ENCODE results near the gene PITPNM3.

- no peak for TF ChIP-seq CTCF (conservative IDR thresholded peaks at IDR 0.05 in 1 of 2, IDR thresholded peaks at IDR 0.05 in 1 of 2; ENCODE audit: extremely low read depth in 1 of 2, insufficient read depth in 1 of 2, low read depth in 1 of 2, low read length in 2 of 2)
- no peak for TF ChIP-seq EZH2 (IDR thresholded peaks at IDR 0.05; ENCODE audit: borderline replicate concordance, low read length)
Observed at GRCh38 chr17:6408276-6408675, 148.1 kb downstream of the PITPNM3 start.
